Endothelial cell of umbilical vein (primary cell): Measurements from ENCODE around the gene NEK8. TPM values are rescaled to one million over a fixed set of nuclear protein-coding genes. Genes with fewer than 3 reads are reported as not detected.

ENCODE experiments used
- BruUV-seq: library from RNA; stranded (reverse); fragments of 400-500 nt; replicated peaks from 2 replicates; lab custom pipeline; 2021; lab: Mats Ljungman, UMichigan
- CTCF ChIA-PET: fragments of 300-600, 350-600 bp; sonication (Branson Sonifier 250); formaldehyde crosslinking; loops from one replicate; lab custom pipeline; 2021; ENCODE audit warnings: antibody characterized with exemption, inconsistent platforms; lab: Charles Lee
- POLR2A ChIA-PET: fragments of 300-600, 350-600 bp; sonication (Branson Sonifier 250); formaldehyde crosslinking; loops from one replicate; lab custom pipeline; 2021; ENCODE audit warnings: antibody characterized with exemption, inconsistent platforms; lab: Charles Lee
- DNase-seq: peaks from one replicate; pipeline ENCODE4 v3.0.0-alpha.2; 2011; ENCODE audit warnings: low read depth, low spot score
- FAIRE-seq: peaks from 2 replicates; lab custom pipeline; 2011; peaks lifted over from hg19 to GRCh38; lab: Jason Lieb, UNC
- H2AFZ ChIP-seq: 2 replicates; pipeline ENCODE4 v1.6.0; 2012; ENCODE audit warnings: low read depth, low read length, control low read depth, inconsistent platforms
- H3K27ac ChIP-seq: 2 replicates; pipeline ENCODE4 v1.5.1; 2011; ENCODE audit warnings: low read depth, mild to moderate bottlenecking, control low read depth, low read length, moderate library complexity; ENCODE audit not compliant: insufficient read depth
- H3K27me3 ChIP-seq, 2 experiments: 2 replicates each; pipeline versions ENCODE4 v1.6.0 to v1.6.1; 2011; ENCODE audit warnings: low read length in 2 of 2, mixed read lengths in 1 of 2; ENCODE audit not compliant: control insufficient read depth in 2 of 2, insufficient read depth in 2 of 2
- H3K36me3 ChIP-seq, 2 experiments: 2 replicates in 1 of 2; 3 replicates in 1 of 2; pipeline ENCODE4 v1.5.1; 2011; ENCODE audit warnings: low read length in 2 of 2, mild to moderate bottlenecking in 1 of 2, moderate library complexity in 1 of 2; ENCODE audit not compliant: control insufficient read depth in 2 of 2, insufficient read depth in 2 of 2; ENCODE audit errors: extremely low read depth in 1 of 2
- H3K4me1 ChIP-seq: 3 replicates; pipeline ENCODE4 v1.5.1; 2011; ENCODE audit warnings: mild to moderate bottlenecking, low read length; ENCODE audit not compliant: control insufficient read depth, insufficient read depth; ENCODE audit errors: extremely low read depth
- H3K4me2 ChIP-seq: 2 replicates; pipeline ENCODE4 v1.6.1; 2011; ENCODE audit warnings: low read length, control low read depth, mixed read lengths; ENCODE audit not compliant: insufficient read depth
- H3K4me3 ChIP-seq, 3 experiments: fragments of 200-600 bp in 1 of 3; sonication (generic), shearing (Covaris generic) in 1 of 3; replicated peaks in 1 of 3; 2 replicates each; pipeline ENCODE4 v1.5.1; 2011 to 2016; ENCODE audit warnings: control low read depth in 3 of 3, low read length in 3 of 3, mild to moderate bottlenecking in 2 of 3, inconsistent platforms in 1 of 3, low read depth in 1 of 3, moderate library complexity in 1 of 3; ENCODE audit not compliant: insufficient read depth in 1 of 3
- H3K79me2 ChIP-seq: 2 replicates; pipeline ENCODE4 v1.6.0; 2012; ENCODE audit warnings: low read length, inconsistent platforms; ENCODE audit not compliant: control insufficient read depth, insufficient read depth
- H3K9ac ChIP-seq: replicated peaks from 2 replicates; pipeline ENCODE3; 2011; ENCODE audit warnings: low read length, control low read depth; ENCODE audit not compliant: insufficient read depth; ENCODE audit errors: extremely low read depth
- H3K9me1 ChIP-seq: replicated peaks from 3 replicates; pipeline ENCODE4 v1.6.0; 2011; ENCODE audit warnings: mild to moderate bottlenecking, low read length; ENCODE audit not compliant: control insufficient read depth, insufficient read depth; ENCODE audit errors: extremely low read depth
- H3K9me3 ChIP-seq: replicated peaks from 2 replicates; pipeline ENCODE4 v1.5.1; 2012; ENCODE audit warnings: low read length, inconsistent platforms; ENCODE audit not compliant: control insufficient read depth, insufficient read depth
- H4K20me1 ChIP-seq: replicated peaks from 2 replicates; pipeline ENCODE3; 2011; ENCODE audit warnings: mild to moderate bottlenecking, low read length; ENCODE audit not compliant: control insufficient read depth, insufficient read depth; ENCODE audit errors: extremely low read depth
- EZH2 ChIP-seq: IDR thresholded peaks from 2 replicates; pipeline ENCODE4 v1.6.1; 2012; ENCODE audit warnings: borderline replicate concordance, low read depth, mild to moderate bottlenecking, moderate library complexity, low read length, inconsistent platforms; ENCODE audit not compliant: severe bottlenecking
- FOS ChIP-seq: IDR thresholded peaks from 2 replicates; pipeline ENCODE4 v1.6.1; 2011; ENCODE audit warnings: mild to moderate bottlenecking, low read length, moderate library complexity, borderline replicate concordance; ENCODE audit not compliant: insufficient read depth
- GATA2 ChIP-seq: IDR thresholded peaks from 2 replicates; pipeline ENCODE4 v1.7.0; 2011; ENCODE audit warnings: low read depth, mild to moderate bottlenecking, moderate library complexity, mixed read lengths, low read length; ENCODE audit not compliant: insufficient read length, insufficient read depth
- JUN ChIP-seq: IDR thresholded peaks from 2 replicates; pipeline ENCODE4 v1.6.1; 2011; ENCODE audit warnings: borderline replicate concordance, low read depth; ENCODE audit not compliant: insufficient read length, insufficient read depth
- MAX ChIP-seq: IDR thresholded peaks from 2 replicates; pipeline ENCODE4 v1.6.1; 2011; ENCODE audit not compliant: insufficient read depth, insufficient read length
- MYC ChIP-seq: IDR thresholded peaks from one replicate; pipeline ENCODE4 v1.6.1; 2011; ENCODE audit warnings: mild to moderate bottlenecking, low read depth, low read length
- POLR2A ChIP-seq: IDR thresholded peaks from 2 replicates; pipeline ENCODE4 v1.6.1; 2012; ENCODE audit warnings: low read depth, mild to moderate bottlenecking, control low read depth, low read length
- POLR2AphosphoS5 ChIP-seq: IDR thresholded peaks from 2 replicates; pipeline ENCODE4 v1.6.1; 2012; ENCODE audit warnings: low read depth, mild to moderate bottlenecking, control low read depth, low read length, moderate library complexity; ENCODE audit not compliant: insufficient read depth
- dilution Hi-C: fragments of 300-500 bp; cut with MboI; formaldehyde crosslinking; loops from one replicate; pipeline ENCODE4 v1.15.0; 2019; ENCODE audit warnings: low sequenced_read_pairs; ENCODE audit not compliant: extremely low pct_ligation_motif_present
- intact Hi-C: fragments of 100-400 bp; cut with micrococcal nuclease; formaldehyde crosslinking; loops from one replicate; pipeline ENCODE4 v1.10.0; 2022
- polyA plus RNA-seq, 4 experiments: library from polyadenylated mRNA; depleted of rRNA in 3 of 4; stranded (reverse) in 3 of 4; unstranded in 1 of 4; fragments of >200 nt; gene quantifications; 2 replicates each; pipeline versions ENCODE4 v1.2.1 to v1.2.3, GENCODE V29; 2011 to 2012; ENCODE audit warnings: missing spikeins in 1 of 4
- total RNA-seq: library from RNA; stranded (reverse); gene quantifications from 2 replicates; pipeline ENCODE4 v1.2.3, GENCODE V29; 2021
- TF ChIP-seq, protein P1 (sequence below), 2 donors: IDR thresholded peaks; 1 replicate in 1 of 2; 2 replicates in 1 of 2; pipeline ENCODE4 v1.5.1; 2011; ENCODE audit warnings: low read length in 2 of 2, mild to moderate bottlenecking in 2 of 2, moderate library complexity in 2 of 2, control low read depth in 1 of 2, inconsistent platforms in 1 of 2, low read depth in 1 of 2; ENCODE audit not compliant: insufficient read depth in 1 of 2; ENCODE audit errors: extremely low read depth in 1 of 2

The NEK8 gene
- total and polyA plus RNA-seq, 2 donors (not counting 3 experiments of a cell fraction or from before 2014, with no cell fraction given), result 3.1 to 3.2 TPM

GRCh38 chr17:28686296-28686695, 42.3 kb upstream of the NEK8 start:
- Histone ChIP-seq H3K9me1 (no peaks in the 10 kb centered on the region), H4K20me1 (no peaks in the 10 kb centered on the region), H3K4me1 (no peaks in the 10 kb centered on the region), H3K79me2 (no peaks in the 10 kb centered on the region), H3K9ac (no peak overlapping the region), H2AFZ (no peak overlapping the region), H3K27ac (no peak overlapping the region), H3K27me3 (no peaks in the 10 kb centered on the region), H3K36me3 (peaks cover 44 to 73% of the 10 kb centered on the region in 2 experiments), H3K4me3 (no peak overlapping the region), H3K4me2 (no peak overlapping the region), H3K9me3 (no peaks in the 10 kb centered on the region)
- ChIA-PET POLR2A (no interaction called here), CTCF (no interaction called here)
- dilution Hi-C loops, result no loop called here
- FAIRE-seq (no peak), DNase-seq (no peak)
- TF ChIP-seq MYC (no peak), JUN (no peak), FOS (no peak), POLR2A (no peak), POLR2AphosphoS5 (no peak), EZH2 (no peak), GATA2 (no peak), MAX (no peak)
- TF ChIP-seq, protein P1, sequence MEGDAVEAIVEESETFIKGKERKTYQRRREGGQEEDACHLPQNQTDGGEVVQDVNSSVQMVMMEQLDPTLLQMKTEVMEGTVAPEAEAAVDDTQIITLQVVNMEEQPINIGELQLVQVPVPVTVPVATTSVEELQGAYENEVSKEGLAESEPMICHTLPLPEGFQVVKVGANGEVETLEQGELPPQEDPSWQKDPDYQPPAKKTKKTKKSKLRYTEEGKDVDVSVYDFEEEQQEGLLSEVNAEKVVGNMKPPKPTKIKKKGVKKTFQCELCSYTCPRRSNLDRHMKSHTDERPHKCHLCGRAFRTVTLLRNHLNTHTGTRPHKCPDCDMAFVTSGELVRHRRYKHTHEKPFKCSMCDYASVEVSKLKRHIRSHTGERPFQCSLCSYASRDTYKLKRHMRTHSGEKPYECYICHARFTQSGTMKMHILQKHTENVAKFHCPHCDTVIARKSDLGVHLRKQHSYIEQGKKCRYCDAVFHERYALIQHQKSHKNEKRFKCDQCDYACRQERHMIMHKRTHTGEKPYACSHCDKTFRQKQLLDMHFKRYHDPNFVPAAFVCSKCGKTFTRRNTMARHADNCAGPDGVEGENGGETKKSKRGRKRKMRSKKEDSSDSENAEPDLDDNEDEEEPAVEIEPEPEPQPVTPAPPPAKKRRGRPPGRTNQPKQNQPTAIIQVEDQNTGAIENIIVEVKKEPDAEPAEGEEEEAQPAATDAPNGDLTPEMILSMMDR (IDR thresholded peaks at IDR 0.05; ENCODE audit: extremely low read depth in 1 of 2, insufficient read depth in 1 of 2, low read depth in 1 of 2, low read length in 2 of 2), result no peak
- intact Hi-C loops, result no loop called here
- no TSS peak for BruUV-seq
